Peyer's patch (tissue), 4 donors: ENCODE results near the gene HOXA3.

Experiments
- POLR2A ChIP-seq, 2 donors: fragments of 450-650 bp; IDR thresholded peaks; one replicate each; pipeline ENCODE4 v1.5.1; 2017; ENCODE audit warnings: antibody characterized with exemption in 2 of 2, mild to moderate bottlenecking in 2 of 2, moderate library complexity in 2 of 2
- TF ChIP-seq, protein P1 (sequence below), 6 experiments: fragments of 450-650 bp in 4 of 6; fragments of 200-600 bp in 2 of 6; sonication (generic) in 1 of 6; IDR thresholded peaks; one replicate each; pipeline ENCODE4 v1.5.1; 2017 to 2019; ENCODE audit warnings: antibody characterized with exemption in 6 of 6, mild to moderate bottlenecking in 3 of 6, moderate library complexity in 1 of 6

DNA sequence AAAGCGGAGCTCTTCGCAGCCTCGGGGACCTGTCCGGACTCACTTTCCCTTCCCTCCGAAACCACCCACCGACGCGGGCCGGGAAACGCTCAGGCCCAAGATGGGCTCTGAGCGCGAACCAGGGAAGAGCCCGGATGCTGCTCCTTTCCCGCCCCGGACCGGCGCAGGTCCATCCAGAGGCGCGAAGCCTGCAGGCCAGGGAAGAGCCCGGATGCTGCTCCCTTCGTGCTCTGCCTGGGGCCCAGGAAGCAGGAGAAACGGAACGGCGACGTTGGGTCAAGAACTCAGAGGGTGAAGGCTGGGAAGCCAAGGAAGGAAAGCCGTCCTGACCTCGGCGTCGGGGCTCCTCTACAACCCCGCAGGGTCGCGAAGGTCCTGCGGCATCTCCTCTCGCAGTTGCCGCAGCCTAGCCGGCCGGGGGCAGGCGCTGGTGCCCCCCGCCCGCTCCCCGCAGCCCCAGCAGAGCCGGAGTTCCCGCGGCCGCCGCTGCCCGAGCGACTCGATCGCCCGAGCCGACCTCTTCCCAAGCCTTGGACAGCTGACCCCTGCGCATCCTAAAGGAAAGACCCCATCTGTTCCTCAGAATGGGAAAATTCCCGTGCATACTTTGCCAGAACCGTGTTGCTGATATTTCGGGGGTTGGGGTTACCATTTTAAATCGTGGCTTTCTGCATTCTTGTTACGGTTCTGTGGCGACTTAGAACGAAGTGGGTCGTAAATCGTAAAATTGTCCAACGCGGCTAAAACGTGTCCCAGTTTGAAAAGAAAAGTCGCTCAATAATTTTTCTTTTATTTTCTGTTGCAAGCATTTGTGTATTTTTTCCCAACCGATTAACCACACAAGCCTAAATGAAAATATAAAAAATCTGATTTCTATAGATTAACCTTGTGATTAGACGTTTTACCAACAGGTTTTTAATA lies 64.1 kb downstream of the HOXA3 start:
- TF ChIP-seq, protein P1, sequence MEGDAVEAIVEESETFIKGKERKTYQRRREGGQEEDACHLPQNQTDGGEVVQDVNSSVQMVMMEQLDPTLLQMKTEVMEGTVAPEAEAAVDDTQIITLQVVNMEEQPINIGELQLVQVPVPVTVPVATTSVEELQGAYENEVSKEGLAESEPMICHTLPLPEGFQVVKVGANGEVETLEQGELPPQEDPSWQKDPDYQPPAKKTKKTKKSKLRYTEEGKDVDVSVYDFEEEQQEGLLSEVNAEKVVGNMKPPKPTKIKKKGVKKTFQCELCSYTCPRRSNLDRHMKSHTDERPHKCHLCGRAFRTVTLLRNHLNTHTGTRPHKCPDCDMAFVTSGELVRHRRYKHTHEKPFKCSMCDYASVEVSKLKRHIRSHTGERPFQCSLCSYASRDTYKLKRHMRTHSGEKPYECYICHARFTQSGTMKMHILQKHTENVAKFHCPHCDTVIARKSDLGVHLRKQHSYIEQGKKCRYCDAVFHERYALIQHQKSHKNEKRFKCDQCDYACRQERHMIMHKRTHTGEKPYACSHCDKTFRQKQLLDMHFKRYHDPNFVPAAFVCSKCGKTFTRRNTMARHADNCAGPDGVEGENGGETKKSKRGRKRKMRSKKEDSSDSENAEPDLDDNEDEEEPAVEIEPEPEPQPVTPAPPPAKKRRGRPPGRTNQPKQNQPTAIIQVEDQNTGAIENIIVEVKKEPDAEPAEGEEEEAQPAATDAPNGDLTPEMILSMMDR (IDR thresholded peaks at IDR 0.05), result no peak
- no peak for TF ChIP-seq POLR2A (IDR thresholded peaks at IDR 0.05)
